Neuronal stem cell (in vitro differentiated cells): ENCODE measurements around the gene DCXR.

Experiments used
- DNase-seq: peaks from one replicate; pipeline ENCODE4 v3.0.0-alpha.2; 2013; ENCODE audit warnings: low spot score
- H2AFZ ChIP-seq: one replicate; pipeline ENCODE4 v1.6.1; 2013; ENCODE audit warnings: mild to moderate bottlenecking, low read length, inconsistent platforms
- H2AK5ac ChIP-seq: 2 replicates; pipeline ENCODE4 v1.6.1; 2013; ENCODE audit warnings: low read depth, mild to moderate bottlenecking, inconsistent platforms, low read length, moderate library complexity, mixed read lengths
- H2BK120ac ChIP-seq: 2 replicates; pipeline ENCODE4 v1.6.1; 2013; ENCODE audit warnings: low read depth, mild to moderate bottlenecking, inconsistent platforms, low read length, moderate library complexity, mixed read lengths
- H2BK12ac ChIP-seq: one replicate; pipeline ENCODE4 v1.6.1; 2013; ENCODE audit warnings: low read length, inconsistent platforms
- H2BK15ac ChIP-seq: 2 replicates; pipeline ENCODE4 v1.6.1; 2013; ENCODE audit warnings: mild to moderate bottlenecking, low read length, inconsistent platforms, mixed read lengths
- H2BK5ac ChIP-seq: one replicate; pipeline ENCODE4 v1.6.1; 2013; ENCODE audit warnings: inconsistent platforms, mild to moderate bottlenecking, low read length, moderate library complexity
- H3K14ac ChIP-seq: one replicate; pipeline ENCODE4 v1.6.1; 2013; ENCODE audit warnings: low read length, inconsistent platforms
- H3K18ac ChIP-seq: 2 replicates; pipeline ENCODE4 v1.6.1; 2013; ENCODE audit warnings: low read length, inconsistent platforms
- H3K23ac ChIP-seq: 2 replicates; pipeline ENCODE4 v1.6.1; 2013; ENCODE audit warnings: low read depth, mild to moderate bottlenecking, mixed read lengths, low read length, inconsistent platforms; ENCODE audit not compliant: poor library complexity
- H3K27ac ChIP-seq: replicated peaks from 3 replicates; pipeline ENCODE4 v1.5.1; 2013; ENCODE audit warnings: low read length, inconsistent platforms
- H3K27me3 ChIP-seq, 3 experiments: 2 replicates each; pipeline ENCODE4 v1.6.1; 2013; ENCODE audit warnings: low read length in 3 of 3, mild to moderate bottlenecking in 2 of 3, inconsistent platforms in 1 of 3, low read depth in 1 of 3, mixed read lengths in 1 of 3, moderate library complexity in 1 of 3; ENCODE audit not compliant: control insufficient read depth in 3 of 3, insufficient read depth in 3 of 3
- H3K36me3 ChIP-seq, 2 donors: replicated peaks in 1 of 2; 2 replicates each; pipeline ENCODE4 v1.6.1; 2013; ENCODE audit warnings: low read length in 2 of 2; ENCODE audit not compliant: control insufficient read depth in 2 of 2, insufficient read depth in 2 of 2
- H3K4ac ChIP-seq: 2 replicates; pipeline ENCODE4 v1.6.1; 2013; ENCODE audit warnings: inconsistent platforms, mild to moderate bottlenecking, low read length, moderate library complexity
- H3K4me1 ChIP-seq, 2 donors: 1 replicate in 1 of 2; 2 replicates in 1 of 2; pipeline ENCODE4 v1.6.1; 2013; ENCODE audit warnings: low read length in 2 of 2, low read depth in 1 of 2; ENCODE audit not compliant: control insufficient read depth in 2 of 2, insufficient read depth in 1 of 2
- H3K4me2 ChIP-seq: one replicate; pipeline ENCODE4 v1.6.1; 2013; ENCODE audit warnings: mild to moderate bottlenecking, low read length, inconsistent platforms; ENCODE audit not compliant: insufficient read depth, poor library complexity, severe bottlenecking
- H3K4me3 ChIP-seq, 2 donors: 2 replicates each; pipeline ENCODE4 v1.5.1; 2013; ENCODE audit warnings: low read length in 2 of 2, mild to moderate bottlenecking in 2 of 2, inconsistent platforms in 1 of 2, moderate library complexity in 1 of 2
- H3K79me1 ChIP-seq: one replicate; pipeline ENCODE4 v1.6.1; 2013; ENCODE audit warnings: low read depth, mild to moderate bottlenecking, inconsistent platforms, low read length, moderate library complexity
- H3K9ac ChIP-seq: one replicate; pipeline ENCODE4 v1.6.1; 2013; ENCODE audit warnings: mild to moderate bottlenecking, low read depth, low read length, inconsistent platforms; ENCODE audit not compliant: poor library complexity
- H3K9me3 ChIP-seq, 2 donors: replicated peaks in 1 of 2; 2 replicates each; pipeline versions ENCODE3 to v1.6.1; 2013; ENCODE audit warnings: low read length in 2 of 2, mild to moderate bottlenecking in 2 of 2, inconsistent platforms in 1 of 2, low read depth in 1 of 2, mixed read lengths in 1 of 2, moderate library complexity in 1 of 2; ENCODE audit not compliant: control insufficient read depth in 2 of 2, insufficient read depth in 1 of 2
- H4K8ac ChIP-seq: one replicate; pipeline ENCODE4 v1.6.1; 2013; ENCODE audit warnings: low read depth, mild to moderate bottlenecking, inconsistent platforms, low read length, moderate library complexity
- H4K91ac ChIP-seq: one replicate; pipeline ENCODE4 v1.6.1; 2013; ENCODE audit warnings: low read length, low read depth, mild to moderate bottlenecking, inconsistent platforms; ENCODE audit not compliant: poor library complexity
- WGBS, 2 donors: extraction: QIAGEN DNeasy Blood & Tissue Kit; methylation state at CpG; one replicate each; pipeline ENCODE4 v1.1.7; 2013; ENCODE audit warnings: missing lambda C conversion rate in 2 of 2, mixed read lengths in 1 of 2; ENCODE audit not compliant: insufficient read length in 2 of 2, insufficient replicate concordance in 1 of 2; ENCODE audit errors: extremely low coverage in 2 of 2; 5-methylcytosine and 5-hydroxymethylcytosine counted together

Gene DCXR

DNA sequence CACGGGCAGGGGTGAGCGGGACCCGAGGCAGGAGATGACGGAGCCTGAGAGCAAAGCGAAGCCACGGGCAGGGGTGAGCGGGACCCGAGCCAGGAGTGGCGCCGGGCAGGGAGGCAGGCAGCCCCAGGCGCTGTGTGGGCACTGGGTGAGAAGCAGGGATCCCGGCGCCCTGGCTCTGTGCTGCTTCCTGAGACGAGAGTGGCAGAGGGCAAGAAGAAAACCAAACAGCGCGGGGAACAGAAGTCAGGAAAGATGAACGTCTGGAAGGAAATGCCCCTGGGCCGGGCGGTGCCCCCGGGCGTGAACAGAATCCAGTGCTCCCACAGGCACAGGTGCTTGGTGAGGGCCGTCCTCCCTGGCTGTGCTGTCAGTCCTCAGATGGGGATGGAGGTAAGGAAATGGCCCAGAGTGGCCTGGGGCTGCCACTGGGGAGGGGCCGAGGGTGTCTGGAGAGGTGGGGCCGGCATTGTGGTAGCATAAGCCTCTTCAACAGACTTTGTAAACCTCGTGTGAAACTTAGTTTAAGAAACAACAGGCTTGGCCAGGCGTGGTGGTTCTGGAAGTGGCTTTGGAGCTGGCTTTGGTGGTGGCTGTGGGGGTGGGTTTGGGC lies 50.2 kb downstream of the DCXR start:
- Histone ChIP-seq H2AFZ (no peak overlapping the region), H3K36me3 (peaks cover 12 to 41% of the 10 kb centered on the region in 2 donors)
- WGBS, 2 donors, result no CpG with 5 or more reads among the region's 26 CpGs

DNA sequence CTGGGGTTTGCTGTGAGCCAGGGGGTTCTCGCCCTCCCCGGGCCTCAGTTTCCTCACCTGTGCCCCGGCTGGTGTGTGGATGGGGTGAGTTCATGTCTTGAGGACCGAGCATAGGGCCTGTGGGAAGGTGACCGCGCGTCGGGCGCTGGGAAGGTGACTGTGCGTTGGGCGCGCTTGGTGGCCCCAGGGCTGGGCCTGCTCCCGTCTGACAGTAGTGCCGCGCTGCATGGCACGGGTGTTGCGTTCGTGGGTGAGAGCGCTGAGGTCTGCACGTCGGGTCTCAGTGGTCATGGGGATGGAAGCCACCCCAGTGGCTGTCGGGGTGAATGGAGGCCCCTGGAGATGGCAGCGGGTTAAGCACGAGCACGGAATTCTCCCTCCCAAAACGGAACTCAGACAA lies 50.9 kb downstream of the DCXR start:
- H3K14ac ChIP-seq, result no peak overlapping the region
- no peak overlapping the region for H2AFZ ChIP-seq
- no peak overlapping the region for H2BK120ac ChIP-seq
- no peak overlapping the region for H3K4ac ChIP-seq
- no peak overlapping the region for H4K91ac ChIP-seq
- H2BK15ac ChIP-seq, result no peak overlapping the region
- H2BK5ac ChIP-seq, result no peak overlapping the region
- H4K8ac ChIP-seq, result no peak overlapping the region
- H3K79me1 ChIP-seq, result peaks cover 10% of the 10 kb centered on the region
- H3K23ac ChIP-seq, result peak overlapping the region; percentile 55
- peak overlapping the region; percentile 58 for H2BK12ac ChIP-seq
- H3K4me2 ChIP-seq, result no peak overlapping the region
- peaks cover 3 to 8% of the 10 kb centered on the region in 2 donors for H3K9me3 ChIP-seq
- H3K4me3 ChIP-seq, result no peak overlapping the region
- peaks cover 12 to 41% of the 10 kb centered on the region in 2 donors for H3K36me3 ChIP-seq
- H2AK5ac ChIP-seq, result no peak overlapping the region
- H3K18ac ChIP-seq, result no peak overlapping the region
- no peak overlapping the region for H3K9ac ChIP-seq
- H3K4me1 ChIP-seq, result peaks cover 5% of the 10 kb centered on the region in 2 donors
- DNase-seq, result no peak
- no peak overlapping the region for H3K27ac ChIP-seq
- WGBS, 2 donors, result no CpG with 5 or more reads among the region's 26 CpGs
- H3K27me3 ChIP-seq, result no peaks in the 10 kb centered on the region

More for the DNA sequence above, 50.2 kb downstream of the DCXR start:
- no peak overlapping the region for H3K18ac ChIP-seq
- H3K9ac ChIP-seq, result no peak overlapping the region
- no peak for DNase-seq
- no peak overlapping the region for H3K14ac ChIP-seq
- H4K8ac ChIP-seq, result no peak overlapping the region
- H2BK15ac ChIP-seq, result no peak overlapping the region
- H2AK5ac ChIP-seq, result no peak overlapping the region
- H3K9me3 ChIP-seq, result peaks cover 3 to 8% of the 10 kb centered on the region in 2 donors
- peaks cover 8% of the 10 kb centered on the region for H3K79me1 ChIP-seq
- H3K4ac ChIP-seq, result no peak overlapping the region
- H2BK5ac ChIP-seq, result no peak overlapping the region
- H3K4me1 ChIP-seq, result peaks cover 11 to 12% of the 10 kb centered on the region in 2 donors
- no peaks in the 10 kb centered on the region for H3K27me3 ChIP-seq
- H3K23ac ChIP-seq, result no peak overlapping the region
- no peak overlapping the region for H4K91ac ChIP-seq
- H3K4me2 ChIP-seq, result no peak overlapping the region
- H3K4me3 ChIP-seq, result no peak overlapping the region
- H3K27ac ChIP-seq, result no peak overlapping the region
- no peak overlapping the region for H2BK120ac ChIP-seq
- H2BK12ac ChIP-seq, result no peak overlapping the region
